H7 (cell line): ENCODE measurements around the gene IFNA17. TPM values are rescaled to one million over a fixed set of nuclear protein-coding genes. Genes with fewer than 3 reads are reported as not detected.

Source experiments
- total RNA-seq: library from RNA; depleted of rRNA; stranded (reverse); fragments of >200 nt; shearing (Covaris generic); gene quantifications from 2 replicates; pipeline ENCODE4 v1.2.3, GENCODE V29; 2014; rRNA removed

IFNA17 gene
- total RNA-seq, 1 experiment from 2014 or later: not detected

Other genes with a start within 250 kb of the IFNA17 start
- gene HACD4, start 196.6 kb downstream of the IFNA17 start, total RNA-seq: 0.42 and 0.55 TPM in 2 replicates
- gene IFNB1, start 150.3 kb downstream of the IFNA17 start, total RNA-seq: not detected in 2 replicates
- not detected in 2 replicates for gene IFNW1, start 86.4 kb downstream of the IFNA17 start, total RNA-seq
- not detected in 2 replicates for gene IFNA21, start 61.6 kb downstream of the IFNA17 start, total RNA-seq
- gene IFNA4, start 40.6 kb downstream of the IFNA17 start, total RNA-seq: not detected in 2 replicates
- gene IFNA7, start 26.0 kb downstream of the IFNA17 start, total RNA-seq: not detected in 2 replicates
- gene IFNA10, start 21.1 kb downstream of the IFNA17 start, total RNA-seq: not detected in 2 replicates
- gene IFNA16, start 10.9 kb downstream of the IFNA17 start, total RNA-seq: not detected in 2 replicates
- gene IFNA14, start 11.8 kb upstream of the IFNA17 start, total RNA-seq: not detected in 2 replicates
- not detected in 2 replicates for gene IFNA5, start 77.1 kb upstream of the IFNA17 start, total RNA-seq
- gene KLHL9, start 107.2 kb upstream of the IFNA17 start, total RNA-seq: 12.1 and 12.2 TPM in 2 replicates
- gene IFNA6, start 122.7 kb upstream of the IFNA17 start, total RNA-seq: not detected in 2 replicates
- gene IFNA13, start 139.8 kb upstream of the IFNA17 start, total RNA-seq: not detected in 2 replicates
- not detected in 2 replicates for gene IFNA2, start 157.2 kb upstream of the IFNA17 start, total RNA-seq
- gene IFNA8, start 180.9 kb upstream of the IFNA17 start, total RNA-seq: not detected in 2 replicates
- gene IFNA1, start 212.2 kb upstream of the IFNA17 start, total RNA-seq: not detected in 2 replicates